ENCODE measurements around the gene CCDC68. TPM values are rescaled to one million over a fixed set of nuclear protein-coding genes. Genes with fewer than 3 reads are reported as not detected.

The CCDC68 gene
- total and polyA plus RNA-seq, 2 of the 13 experiments (the other 11 are each of a cell fraction or from before 2014, with no cell fraction given): 4.6 to 13.3 TPM

DNA sequence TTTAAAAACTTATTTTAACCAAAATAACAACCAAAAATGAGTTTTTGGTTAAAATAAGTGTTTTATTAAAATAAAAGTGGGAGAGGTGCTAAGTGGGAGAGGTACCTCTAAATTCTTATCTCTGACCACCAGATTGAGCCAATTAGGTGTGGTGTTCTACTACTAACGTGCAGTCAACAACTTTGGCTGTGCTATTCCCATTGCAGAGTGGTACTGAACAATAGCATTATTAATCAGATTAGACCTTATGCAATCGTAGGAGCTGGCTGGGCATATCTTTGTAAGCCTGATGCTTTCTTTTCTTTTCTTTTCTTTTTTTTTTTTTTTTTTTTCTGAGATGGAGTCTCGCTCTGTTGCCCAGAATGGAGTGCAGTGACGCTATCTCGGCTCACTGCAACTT is 92.1 kb downstream of the CCDC68 start (continued):
- TF ChIP-seq ZBTB46 (CRISPR knock-in tag; IDR thresholded peaks at IDR 0.05; ENCODE audit: borderline replicate concordance) (no peak), ZNF678 (CRISPR knock-in tag; IDR thresholded peaks at IDR 0.05) (no peak), SOX6 (IDR thresholded peaks at IDR 0.05) (no peak), SOX6 (CRISPR knock-in tag; IDR thresholded peaks at IDR 0.05) (no peak)

- in situ Hi-C loops (cut with HindIII; ENCODE audit: extremely low pct_ligation_motif_present, low pct_unique_long_range_greater_than_20kb) (no loop called here), intact Hi-C loops (cut with micrococcal nuclease; ENCODE audit: unreplicated experiment) (no loop called here)
- no peak for DNase-seq (ENCODE audit: low spot score)
- Histone ChIP-seq H3K4me1 (ENCODE audit: insufficient read depth, low read length) (no peaks in the 10 kb centered on the region), H3K9me3 (ENCODE audit: low read length) (no peaks in the 10 kb centered on the region), H3K27ac (ENCODE audit: extremely low read length, insufficient read depth, low read length) (no peak overlapping the region), H3K79me2 (ENCODE audit: insufficient read depth, low read length) (no peaks in the 10 kb centered on the region), H3K4me3 (replicated peaks in 1 of 3; ENCODE audit: insufficient read depth in 1 of 3, low read depth in 2 of 3, low read length in 3 of 3) (no peak overlapping the region), H3K9ac (ENCODE audit: insufficient read depth, low read depth, low read length) (no peak overlapping the region), H4K20me1 (ENCODE audit: insufficient read depth, low read length) (no peaks in the 10 kb centered on the region), H3K36me3 (replicated peaks in 1 of 2; ENCODE audit: control insufficient read depth in 1 of 2, insufficient read depth in 2 of 2, low read length in 2 of 2) (no peaks in the 10 kb centered on the region), H2AFZ (ENCODE audit: low read length) (no peak overlapping the region), H3K4me2 (ENCODE audit: low read depth, low read length) (no peak overlapping the region), H3K27me3 (ENCODE audit: control insufficient read depth in 1 of 2, insufficient read depth in 2 of 2, low read length in 2 of 2) (peaks cover 0 to 3% of the 10 kb centered on the region in 2 experiments; a peak in 1 of 5 replicates)
- no peak for TF ChIP-seq HHEX (CRISPR knock-in tag; IDR thresholded peaks at IDR 0.05)
- TF ChIP-seq ZNF841 (CRISPR knock-in tag; IDR thresholded peaks at IDR 0.05; ENCODE audit: borderline replicate concordance): no peak
- no peak for TF ChIP-seq ELF1 (CRISPR knock-in tag; IDR thresholded peaks at IDR 0.05)
- no peak for TF ChIP-seq ZNF569 (CRISPR knock-in tag; IDR thresholded peaks at IDR 0.05; ENCODE audit: borderline replicate concordance)
- TF ChIP-seq, protein P1, sequence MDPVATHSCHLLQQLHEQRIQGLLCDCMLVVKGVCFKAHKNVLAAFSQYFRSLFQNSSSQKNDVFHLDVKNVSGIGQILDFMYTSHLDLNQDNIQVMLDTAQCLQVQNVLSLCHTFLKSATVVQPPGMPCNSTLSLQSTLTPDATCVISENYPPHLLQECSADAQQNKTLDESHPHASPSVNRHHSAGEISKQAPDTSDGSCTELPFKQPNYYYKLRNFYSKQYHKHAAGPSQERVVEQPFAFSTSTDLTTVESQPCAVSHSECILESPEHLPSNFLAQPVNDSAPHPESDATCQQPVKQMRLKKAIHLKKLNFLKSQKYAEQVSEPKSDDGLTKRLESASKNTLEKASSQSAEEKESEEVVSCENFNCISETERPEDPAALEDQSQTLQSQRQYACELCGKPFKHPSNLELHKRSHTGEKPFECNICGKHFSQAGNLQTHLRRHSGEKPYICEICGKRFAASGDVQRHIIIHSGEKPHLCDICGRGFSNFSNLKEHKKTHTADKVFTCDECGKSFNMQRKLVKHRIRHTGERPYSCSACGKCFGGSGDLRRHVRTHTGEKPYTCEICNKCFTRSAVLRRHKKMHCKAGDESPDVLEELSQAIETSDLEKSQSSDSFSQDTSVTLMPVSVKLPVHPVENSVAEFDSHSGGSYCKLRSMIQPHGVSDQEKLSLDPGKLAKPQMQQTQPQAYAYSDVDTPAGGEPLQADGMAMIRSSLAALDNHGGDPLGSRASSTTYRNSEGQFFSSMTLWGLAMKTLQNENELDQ (CRISPR knock-in tag; IDR thresholded peaks at IDR 0.05; ENCODE audit: borderline replicate concordance): no peak
- TF ChIP-seq NFRKB (IDR thresholded peaks at IDR 0.05): no peak
- TF ChIP-seq, protein P2, sequence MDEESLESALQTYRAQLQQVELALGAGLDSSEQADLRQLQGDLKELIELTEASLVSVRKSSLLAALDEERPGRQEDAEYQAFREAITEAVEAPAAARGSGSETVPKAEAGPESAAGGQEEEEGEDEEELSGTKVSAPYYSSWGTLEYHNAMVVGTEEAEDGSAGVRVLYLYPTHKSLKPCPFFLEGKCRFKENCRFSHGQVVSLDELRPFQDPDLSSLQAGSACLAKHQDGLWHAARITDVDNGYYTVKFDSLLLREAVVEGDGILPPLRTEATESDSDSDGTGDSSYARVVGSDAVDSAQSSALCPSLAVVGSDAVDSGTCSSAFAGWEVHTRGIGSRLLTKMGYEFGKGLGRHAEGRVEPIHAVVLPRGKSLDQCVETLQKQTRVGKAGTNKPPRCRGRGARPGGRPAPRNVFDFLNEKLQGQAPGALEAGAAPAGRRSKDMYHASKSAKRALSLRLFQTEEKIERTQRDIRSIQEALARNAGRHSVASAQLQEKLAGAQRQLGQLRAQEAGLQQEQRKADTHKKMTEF (CRISPR knock-in tag; IDR thresholded peaks at IDR 0.05): no peak
- no peak for TF ChIP-seq YEATS2 (CRISPR knock-in tag; IDR thresholded peaks at IDR 0.05; ENCODE audit: borderline replicate concordance)
- no peak for TF ChIP-seq MIER3 (CRISPR knock-in tag; IDR thresholded peaks at IDR 0.05; ENCODE audit: borderline replicate concordance)
- TF ChIP-seq NR2F6 (IDR thresholded peaks at IDR 0.05): no peak
- TF ChIP-seq NR2F6 (CRISPR knock-in tag; IDR thresholded peaks at IDR 0.05): no peak
- no peak for TF ChIP-seq ZFP1 (CRISPR knock-in tag; IDR thresholded peaks at IDR 0.05)
- TF ChIP-seq ZNF549 (CRISPR knock-in tag; IDR thresholded peaks at IDR 0.05): no peak
- TF ChIP-seq ZNF331 (CRISPR knock-in tag; IDR thresholded peaks at IDR 0.05): no peak
- no peak for TF ChIP-seq TOPORS (CRISPR knock-in tag; IDR thresholded peaks at IDR 0.05)
- TF ChIP-seq MXI1 (IDR thresholded peaks at IDR 0.05; ENCODE audit: borderline replicate concordance, low read depth, low read length): no peak
- TF ChIP-seq HNF4G (IDR thresholded peaks at IDR 0.05; ENCODE audit: borderline replicate concordance, low read depth, low read length): no peak
- TF ChIP-seq HNF4G (CRISPR knock-in tag; IDR thresholded peaks at IDR 0.05; ENCODE audit: borderline replicate concordance, low read depth): no peak
- 0% methylated on average over 1 of the region's 1 CpG for WGBS (ENCODE audit: low lambda C conversion rate)
- ChIA-PET POLR2A (no interaction called here), CTCF (ENCODE audit: low intra/inter-chr PET ratio, low total read pairs) (no interaction called here)
- FAIRE-seq: no peak
- no TSS peak for BruUV-seq (replicated peaks)
- no peak for ATAC-seq
These were observed 98.3 kb downstream of the CCDC68 start for GRCh38 chr18:54860941-54861340.

Measured in HepG2 (cell line).